HepG2 (cell line): ENCODE measurements around the gene LLGL2. TPM values are rescaled to one million over a fixed set of nuclear protein-coding genes. Genes with fewer than 3 reads are reported as not detected.

Experiments used
- ARNT ChIP-seq: fragments of 450-650 bp; IDR thresholded peaks from 2 replicates; pipeline ENCODE4 v1.6.1; 2017
- HNF4A ChIP-seq: sonication (generic); formaldehyde crosslinking; IDR thresholded peaks from 2 replicates; pipeline ENCODE4 v1.4.0; 2020; ENCODE audit warnings: missing genetic modification reagents
- NAIF1 ChIP-seq: sonication (generic); formaldehyde crosslinking; IDR thresholded peaks from 2 replicates; pipeline ENCODE4 v1.5.0; 2020; ENCODE audit warnings: mild to moderate bottlenecking, missing genetic modification reagents, borderline replicate concordance
- PATZ1 ChIP-seq: sonication (generic); formaldehyde crosslinking; IDR thresholded peaks from 2 replicates; pipeline ENCODE4 v1.4.0; 2020; ENCODE audit warnings: missing genetic modification reagents
- RARA ChIP-seq: IDR thresholded peaks from 2 replicates; pipeline ENCODE4 v1.6.1; 2016; ENCODE audit warnings: missing genetic modification reagents, missing compliant biosample characterization
- SMC3 ChIP-seq: IDR thresholded peaks from 2 replicates; pipeline ENCODE4 v1.6.1; 2011; ENCODE audit warnings: low read length, improper control_type of control experiment
- TARDBP ChIP-seq: sonication (generic); formaldehyde crosslinking; IDR thresholded peaks from 2 replicates; pipeline ENCODE4 v1.8.0; 2022; ENCODE audit warnings: mild to moderate bottlenecking, missing genetic modification reagents
- ZMYM3 ChIP-seq: sonication (generic); formaldehyde crosslinking; IDR thresholded peaks from 2 replicates; pipeline ENCODE4 v1.5.1; 2020; ENCODE audit warnings: mild to moderate bottlenecking, missing genetic modification reagents
- ZNF121 ChIP-seq: sonication (generic); formaldehyde crosslinking; IDR thresholded peaks from 2 replicates; pipeline ENCODE4 v1.5.0; 2020; ENCODE audit warnings: mild to moderate bottlenecking, missing genetic modification reagents
- ZNF205 ChIP-seq: IDR thresholded peaks from 2 replicates; pipeline ENCODE4 v1.6.1; 2018; ENCODE audit warnings: missing biosample characterization, missing genetic modification reagents
- ZNF232 ChIP-seq: sonication (generic); formaldehyde crosslinking; IDR thresholded peaks from 2 replicates; pipeline ENCODE4 v1.4.0; 2020; ENCODE audit warnings: missing genetic modification reagents, borderline replicate concordance
- ZNF670 ChIP-seq: sonication (generic); formaldehyde crosslinking; IDR thresholded peaks from 2 replicates; pipeline ENCODE4 v1.8.0; 2022; ENCODE audit warnings: mild to moderate bottlenecking, missing genetic modification reagents, borderline replicate concordance
- polyA plus RNA-seq, 8 experiments: library from polyadenylated mRNA; depleted of rRNA in 3 of 8; stranded (reverse) in 7 of 8; unstranded in 1 of 8; fragments of >200 nt; fragmentation: Illumina TruSeq in 4 of 8; extraction: Trizol in 4 of 8; gene quantifications; 2 replicates each; pipeline versions ENCODE4 v1.2.1 to v1.2.3, GENCODE V29; 2011 to 2016; ENCODE audit warnings: low read depth in 4 of 8, missing spikeins in 1 of 8, mixed read lengths in 1 of 8; ENCODE audit not compliant: insufficient read depth in 1 of 8
- total RNA-seq, 5 experiments: library from RNA; depleted of rRNA; stranded (reverse); fragments of >200 nt; fragmentation: Illumina TruSeq; extraction: Trizol; gene quantifications; 2 replicates each; pipeline ENCODE4 v1.2.3, GENCODE V29; 2016; ENCODE audit warnings: low read depth in 1 of 5
- TF ChIP-seq, protein P1 (sequence below): sonication (generic); formaldehyde crosslinking; IDR thresholded peaks from 2 replicates; pipeline ENCODE4 v1.4.0; 2020; ENCODE audit warnings: missing genetic modification reagents
- TF ChIP-seq, protein P2 (sequence below): sonication (generic); formaldehyde crosslinking; IDR thresholded peaks from 2 replicates; pipeline ENCODE4 v1.5.1; 2020; ENCODE audit warnings: mild to moderate bottlenecking, missing genetic modification reagents, moderate library complexity
- TF ChIP-seq, protein P3 (sequence below): sonication (generic); formaldehyde crosslinking; IDR thresholded peaks from 2 replicates; pipeline ENCODE4 v1.4.0; 2020; ENCODE audit warnings: missing genetic modification reagents, mild to moderate bottlenecking, borderline replicate concordance

LLGL2 gene
- total and polyA plus RNA-seq, 2 of the 13 experiments (the other 11 are each of a cell fraction or from before 2014, with no cell fraction given), result 83.0 to 86.7 TPM

DNA sequence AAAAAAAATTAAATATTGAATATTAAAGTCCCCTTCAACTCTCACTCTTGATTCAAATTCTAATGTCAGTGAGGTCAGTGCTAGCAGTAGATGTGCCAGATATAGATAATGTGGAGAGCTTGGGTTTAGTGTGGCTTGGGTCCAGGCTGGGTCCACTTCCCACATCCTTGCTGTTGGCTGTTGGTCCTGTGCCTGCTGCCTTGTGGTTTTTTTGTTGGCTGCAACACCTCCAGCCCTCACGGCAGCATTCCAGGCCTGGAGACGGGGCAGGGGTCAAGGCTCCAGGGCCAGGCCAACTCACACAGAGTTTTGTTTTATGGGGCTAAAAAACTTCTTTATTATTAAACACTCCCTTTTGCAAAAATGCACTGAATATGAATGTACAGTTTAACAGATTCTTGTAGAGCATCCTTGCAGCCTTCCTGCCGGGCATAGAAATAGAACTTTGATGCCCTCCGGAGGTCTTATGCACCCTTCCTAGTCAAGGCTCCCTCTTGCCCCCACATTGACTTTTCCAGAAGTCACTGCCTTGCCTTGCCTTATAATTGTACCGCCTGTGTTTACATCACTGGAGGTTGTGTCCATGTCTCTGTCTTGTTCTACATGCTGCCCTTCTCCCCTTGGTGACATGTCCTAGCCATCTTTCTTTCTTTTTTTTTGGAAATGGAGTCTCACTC, 36.6 kb downstream of the LLGL2 start (continued):
- TF ChIP-seq, protein P1, sequence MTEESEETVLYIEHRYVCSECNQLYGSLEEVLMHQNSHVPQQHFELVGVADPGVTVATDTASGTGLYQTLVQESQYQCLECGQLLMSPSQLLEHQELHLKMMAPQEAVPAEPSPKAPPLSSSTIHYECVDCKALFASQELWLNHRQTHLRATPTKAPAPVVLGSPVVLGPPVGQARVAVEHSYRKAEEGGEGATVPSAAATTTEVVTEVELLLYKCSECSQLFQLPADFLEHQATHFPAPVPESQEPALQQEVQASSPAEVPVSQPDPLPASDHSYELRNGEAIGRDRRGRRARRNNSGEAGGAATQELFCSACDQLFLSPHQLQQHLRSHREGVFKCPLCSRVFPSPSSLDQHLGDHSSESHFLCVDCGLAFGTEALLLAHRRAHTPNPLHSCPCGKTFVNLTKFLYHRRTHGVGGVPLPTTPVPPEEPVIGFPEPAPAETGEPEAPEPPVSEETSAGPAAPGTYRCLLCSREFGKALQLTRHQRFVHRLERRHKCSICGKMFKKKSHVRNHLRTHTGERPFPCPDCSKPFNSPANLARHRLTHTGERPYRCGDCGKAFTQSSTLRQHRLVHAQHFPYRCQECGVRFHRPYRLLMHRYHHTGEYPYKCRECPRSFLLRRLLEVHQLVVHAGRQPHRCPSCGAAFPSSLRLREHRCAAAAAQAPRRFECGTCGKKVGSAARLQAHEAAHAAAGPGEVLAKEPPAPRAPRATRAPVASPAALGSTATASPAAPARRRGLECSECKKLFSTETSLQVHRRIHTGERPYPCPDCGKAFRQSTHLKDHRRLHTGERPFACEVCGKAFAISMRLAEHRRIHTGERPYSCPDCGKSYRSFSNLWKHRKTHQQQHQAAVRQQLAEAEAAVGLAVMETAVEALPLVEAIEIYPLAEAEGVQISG (CRISPR knock-in tag), result 0 out of 2 replicates have a peak, but pooled peaks have one; percentile 15
- TF ChIP-seq PATZ1 (CRISPR knock-in tag) (peak; percentile 8; the same call in 1 of the 2 replicates), ZNF205 (CRISPR knock-in tag) (0 out of 2 replicates have a peak, but pooled peaks have one; percentile 49), NAIF1 (no peak), ARNT (no peak), HNF4A (CRISPR knock-in tag) (peak; percentile 45), ZMYM3 (0 out of 2 replicates have a peak, but pooled peaks have one; percentile 15), TARDBP (0 out of 2 replicates have a peak, but pooled peaks have one; percentile 26), ZNF670 (CRISPR knock-in tag) (no peak), SMC3 (peak; percentile 17; the same call in 1 of the 2 replicates), ZNF232 (CRISPR knock-in tag) (peak; percentile 95), RARA (0 out of 2 replicates have a peak, but pooled peaks have one; percentile 19), ZNF121 (CRISPR knock-in tag) (peak; percentile 95)
- TF ChIP-seq, protein P2, sequence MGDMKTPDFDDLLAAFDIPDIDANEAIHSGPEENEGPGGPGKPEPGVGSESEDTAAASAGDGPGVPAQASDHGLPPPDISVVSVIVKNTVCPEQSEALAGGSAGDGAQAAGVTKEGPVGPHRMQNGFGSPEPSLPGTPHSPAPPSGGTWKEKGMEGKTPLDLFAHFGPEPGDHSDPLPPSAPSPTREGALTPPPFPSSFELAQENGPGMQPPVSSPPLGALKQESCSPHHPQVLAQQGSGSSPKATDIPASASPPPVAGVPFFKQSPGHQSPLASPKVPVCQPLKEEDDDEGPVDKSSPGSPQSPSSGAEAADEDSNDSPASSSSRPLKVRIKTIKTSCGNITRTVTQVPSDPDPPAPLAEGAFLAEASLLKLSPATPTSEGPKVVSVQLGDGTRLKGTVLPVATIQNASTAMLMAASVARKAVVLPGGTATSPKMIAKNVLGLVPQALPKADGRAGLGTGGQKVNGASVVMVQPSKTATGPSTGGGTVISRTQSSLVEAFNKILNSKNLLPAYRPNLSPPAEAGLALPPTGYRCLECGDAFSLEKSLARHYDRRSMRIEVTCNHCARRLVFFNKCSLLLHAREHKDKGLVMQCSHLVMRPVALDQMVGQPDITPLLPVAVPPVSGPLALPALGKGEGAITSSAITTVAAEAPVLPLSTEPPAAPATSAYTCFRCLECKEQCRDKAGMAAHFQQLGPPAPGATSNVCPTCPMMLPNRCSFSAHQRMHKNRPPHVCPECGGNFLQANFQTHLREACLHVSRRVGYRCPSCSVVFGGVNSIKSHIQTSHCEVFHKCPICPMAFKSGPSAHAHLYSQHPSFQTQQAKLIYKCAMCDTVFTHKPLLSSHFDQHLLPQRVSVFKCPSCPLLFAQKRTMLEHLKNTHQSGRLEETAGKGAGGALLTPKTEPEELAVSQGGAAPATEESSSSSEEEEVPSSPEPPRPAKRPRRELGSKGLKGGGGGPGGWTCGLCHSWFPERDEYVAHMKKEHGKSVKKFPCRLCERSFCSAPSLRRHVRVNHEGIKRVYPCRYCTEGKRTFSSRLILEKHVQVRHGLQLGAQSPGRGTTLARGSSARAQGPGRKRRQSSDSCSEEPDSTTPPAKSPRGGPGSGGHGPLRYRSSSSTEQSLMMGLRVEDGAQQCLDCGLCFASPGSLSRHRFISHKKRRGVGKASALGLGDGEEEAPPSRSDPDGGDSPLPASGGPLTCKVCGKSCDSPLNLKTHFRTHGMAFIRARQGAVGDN, result peak; percentile 55
- TF ChIP-seq, protein P3, sequence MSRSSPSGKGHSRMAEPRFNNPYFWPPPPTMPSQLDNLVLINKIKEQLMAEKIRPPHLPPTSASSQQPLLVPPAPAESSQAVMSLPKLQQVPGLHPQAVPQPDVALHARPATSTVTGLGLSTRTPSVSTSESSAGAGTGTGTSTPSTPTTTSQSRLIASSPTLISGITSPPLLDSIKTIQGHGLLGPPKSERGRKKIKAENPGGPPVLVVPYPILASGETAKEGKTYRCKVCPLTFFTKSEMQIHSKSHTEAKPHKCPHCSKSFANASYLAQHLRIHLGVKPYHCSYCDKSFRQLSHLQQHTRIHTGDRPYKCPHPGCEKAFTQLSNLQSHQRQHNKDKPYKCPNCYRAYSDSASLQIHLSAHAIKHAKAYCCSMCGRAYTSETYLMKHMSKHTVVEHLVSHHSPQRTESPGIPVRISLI, result peak; percentile 30; the same call in 1 of the 2 replicates
